ENCODE measurements around the gene MAP3K1.
"Not testable (repeated sequence)": the region's sequence is repeated elsewhere in the genome, so short reads cannot be mapped to it uniquely, and the experiment has no call there.

MAP3K1 gene

DNA sequence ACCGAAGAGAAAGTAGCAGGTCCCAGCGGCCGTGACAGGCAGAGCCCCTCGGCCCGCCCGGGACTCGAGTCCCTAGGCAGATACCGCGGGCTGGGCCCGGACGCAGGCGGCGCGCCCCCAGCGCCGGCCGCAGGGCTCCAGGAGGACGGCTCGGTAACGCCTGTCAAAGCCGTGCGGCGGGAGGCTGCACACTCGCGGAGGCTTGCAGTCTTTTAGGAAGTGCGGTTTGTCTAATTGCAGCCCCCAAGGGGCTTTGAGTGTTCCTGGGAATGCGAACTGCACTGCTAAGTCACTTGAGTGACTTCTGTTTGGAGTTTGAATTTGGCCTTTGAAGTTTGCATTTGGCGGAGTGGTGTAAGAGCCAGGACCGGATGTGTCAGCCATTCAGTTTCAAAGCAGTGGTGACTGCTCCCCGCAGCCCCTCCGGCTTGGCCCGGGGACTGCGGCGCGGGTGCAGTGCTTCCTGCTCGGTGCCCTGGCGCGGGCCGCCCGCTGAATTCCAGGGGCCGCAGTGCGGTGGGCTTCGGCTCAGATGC is 1.3 kb downstream of the MAP3K1 start:
- peak; percentile 46 to 51 for DNase-seq (ENCODE audit: low read depth in 2 of 2)

DNA sequence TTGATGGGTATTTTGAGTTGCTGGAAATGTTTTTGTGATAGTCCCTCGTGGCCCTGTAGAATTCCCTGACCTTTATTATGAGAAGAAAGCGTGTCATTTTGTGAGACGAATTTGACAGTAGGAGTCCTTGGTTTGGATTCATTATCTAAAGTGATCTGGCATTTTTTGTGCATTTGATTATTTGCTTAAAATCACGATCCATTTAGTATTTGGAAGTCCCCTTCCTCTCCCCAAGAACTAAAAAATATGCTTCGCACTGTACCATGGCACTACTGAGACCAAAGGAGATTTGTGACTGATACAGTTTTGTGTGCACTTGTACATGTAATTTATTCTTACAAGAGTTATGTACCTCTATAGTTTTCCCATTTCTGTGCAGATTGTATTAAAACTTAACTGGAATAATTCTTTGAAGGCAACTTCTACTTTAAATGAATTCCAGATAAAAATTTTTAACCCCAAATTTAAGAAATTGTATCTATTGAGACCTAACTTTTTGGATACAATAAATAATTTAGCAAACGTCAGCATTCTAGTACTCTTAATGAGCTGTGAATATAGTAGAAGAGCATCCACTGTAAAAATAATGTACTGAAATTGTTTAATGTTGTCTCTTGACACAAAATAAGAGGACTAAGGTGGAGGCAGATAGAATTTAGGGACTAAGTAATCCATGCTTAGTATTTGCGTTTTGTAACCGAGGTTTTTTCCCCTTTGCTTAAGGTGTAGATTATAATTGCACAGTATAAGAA is 2.1 kb downstream of the MAP3K1 start:
- no peak for DNase-seq (ENCODE audit: low read depth in 2 of 2)

DNA sequence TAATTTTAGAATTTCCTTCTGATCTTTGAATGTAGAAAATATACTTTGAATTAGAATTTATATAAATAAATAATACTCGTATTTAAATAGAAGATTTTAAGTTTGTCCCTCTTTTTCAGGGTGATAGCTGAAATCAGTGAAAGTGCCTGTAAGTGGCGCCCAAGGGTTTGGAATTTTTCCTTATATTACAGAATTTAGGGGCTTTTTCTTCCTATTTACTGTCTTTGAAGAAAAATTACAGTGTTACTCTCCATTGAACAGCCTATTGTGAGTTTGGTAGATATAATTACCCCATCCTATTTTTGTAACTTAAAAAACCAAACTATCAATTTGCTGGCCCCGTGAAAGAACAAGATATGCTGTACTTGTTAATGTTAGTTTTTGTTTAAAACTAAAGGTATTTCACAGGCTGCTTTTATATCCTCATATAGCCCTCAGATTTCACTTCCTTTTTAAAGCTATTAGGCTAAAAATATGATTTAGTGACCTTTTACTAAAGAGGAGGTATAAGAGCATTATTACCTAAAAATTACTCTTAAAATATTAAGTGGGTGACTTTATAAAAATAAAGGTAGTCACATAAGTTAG is 3.2 kb downstream of the MAP3K1 start:
- no peak for DNase-seq (ENCODE audit: low read depth in 2 of 2)

DNA sequence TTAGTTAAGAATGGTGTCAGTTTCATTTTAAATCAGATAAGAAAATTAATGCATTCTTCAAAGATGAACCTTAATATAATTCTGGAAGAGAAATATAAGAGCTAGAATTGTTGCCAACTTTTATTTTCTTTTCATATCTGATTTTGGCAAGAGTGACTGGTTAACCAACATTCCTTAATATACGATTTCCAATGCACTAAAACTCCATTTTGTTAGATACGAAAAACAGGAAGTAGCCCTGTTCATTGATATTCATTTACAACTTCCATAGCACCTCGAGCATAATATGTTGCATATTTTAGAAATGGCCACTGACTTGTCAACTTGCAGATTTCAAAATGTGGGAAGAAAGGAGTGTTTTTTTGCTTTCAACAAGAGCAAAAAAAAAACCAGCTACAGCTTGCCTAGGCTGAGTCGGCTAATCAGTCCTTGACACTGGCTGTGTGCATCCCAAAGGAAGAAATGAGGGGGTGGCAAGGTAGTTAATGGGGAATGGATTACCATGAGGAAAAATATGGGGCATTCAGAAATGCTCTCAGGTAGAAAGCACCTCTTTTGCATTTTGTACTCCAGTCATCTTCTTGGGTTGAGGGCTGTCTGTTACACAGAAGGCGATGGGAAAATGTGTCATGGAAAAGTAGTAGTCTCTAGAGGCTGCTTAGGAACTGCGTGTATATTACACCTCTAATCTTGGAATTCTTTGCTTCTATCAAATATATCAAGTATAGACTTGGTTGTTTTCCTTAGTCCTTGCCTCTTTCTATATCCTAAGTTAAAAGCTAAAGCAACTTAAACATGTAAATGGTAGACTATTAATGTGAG is 3.9 kb downstream of the MAP3K1 start:
- no peak for DNase-seq (ENCODE audit: low read depth in 2 of 2)

DNA sequence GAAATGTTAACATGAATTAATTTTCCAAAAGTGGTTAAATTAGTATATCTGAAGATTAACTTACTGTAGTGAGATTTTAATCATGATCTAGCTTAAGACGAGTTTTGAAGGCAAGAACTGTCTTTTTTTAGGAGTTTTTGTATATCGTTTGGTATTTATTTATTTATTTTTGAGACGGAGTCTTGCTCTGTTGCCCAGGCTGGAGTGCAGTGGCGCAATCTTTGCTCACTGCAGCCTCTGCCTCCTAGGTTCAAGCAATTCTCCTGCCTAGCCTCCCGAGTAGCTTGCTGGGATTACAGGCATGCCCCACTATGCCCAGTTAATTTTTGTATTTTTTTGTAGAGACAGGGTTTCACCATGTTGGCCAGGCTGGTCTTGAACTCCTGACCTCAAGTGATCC is 6.5 kb downstream of the MAP3K1 start:
- not testable (repeated sequence) for DNase-seq (ENCODE audit: low read depth in 2 of 2)

DNA sequence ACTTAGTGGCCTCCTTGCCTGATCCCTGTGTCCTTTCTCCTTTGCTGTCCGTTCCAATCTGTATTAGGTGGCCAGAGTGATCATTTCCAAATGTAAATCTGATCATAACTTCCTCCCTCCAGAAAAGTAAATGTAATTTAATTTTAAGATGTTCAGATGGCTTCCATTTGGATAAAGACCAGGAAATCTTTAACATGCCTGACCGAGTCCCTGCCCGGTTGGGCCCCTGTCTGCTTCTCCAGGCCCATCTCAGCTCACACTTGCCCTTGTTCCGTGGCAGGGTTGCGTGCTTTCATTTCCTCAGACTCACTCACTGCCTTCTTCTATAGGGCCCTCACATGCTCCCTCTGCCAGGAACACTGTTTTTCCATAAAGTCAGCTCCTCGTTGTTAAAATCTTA is 7.6 kb downstream of the MAP3K1 start:
- no peak for DNase-seq (ENCODE audit: low read depth in 2 of 2)

DNA sequence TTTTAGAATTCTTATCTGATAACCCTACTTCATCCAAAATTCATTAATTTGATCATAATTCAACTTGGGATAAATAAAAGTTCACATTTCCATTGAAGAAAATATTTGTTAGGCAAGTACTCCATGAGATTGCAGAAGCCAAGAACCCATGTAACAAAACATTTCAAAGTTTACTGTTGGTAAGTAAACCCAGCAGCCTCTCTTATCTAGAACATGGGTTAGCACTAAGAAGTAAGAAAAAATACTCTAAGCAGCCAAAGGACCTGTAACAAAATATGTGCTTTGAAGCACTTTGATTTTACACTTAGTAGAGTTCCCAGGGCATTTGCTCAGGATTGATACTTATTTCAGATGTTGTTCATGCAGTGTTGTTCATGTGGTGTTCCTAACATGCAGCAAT is 8.7 kb downstream of the MAP3K1 start:
- no peak for DNase-seq (ENCODE audit: low read depth in 2 of 2)

DNA sequence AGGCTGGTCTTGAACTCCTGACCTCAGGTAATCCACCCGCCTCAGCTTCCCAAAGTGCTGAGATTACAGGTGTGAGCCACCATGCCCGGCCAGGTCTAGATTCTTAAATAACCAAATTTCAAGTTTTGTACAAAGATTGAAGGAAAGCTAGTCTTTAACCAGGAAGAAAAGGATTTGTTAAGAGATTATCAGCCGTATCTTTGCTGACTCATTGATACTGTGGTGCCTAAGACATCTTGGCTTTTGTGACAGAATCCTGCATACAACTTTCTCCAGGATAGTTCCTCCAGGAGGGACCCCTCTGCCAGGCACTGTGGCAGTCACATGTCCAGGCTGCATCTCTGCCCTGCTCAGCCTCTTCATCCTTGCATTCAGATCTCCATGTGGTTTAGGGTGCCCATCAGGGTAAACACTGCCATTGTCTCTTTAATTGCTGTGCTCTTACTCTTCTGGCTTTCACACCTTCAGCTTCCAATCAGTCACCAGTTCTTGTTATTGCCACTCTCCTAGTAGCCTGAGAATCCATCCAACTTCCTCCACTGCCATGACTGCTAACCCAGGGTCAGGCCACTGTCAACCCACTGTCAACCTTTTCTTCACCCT is 10.0 kb downstream of the MAP3K1 start:
- no peak for DNase-seq (ENCODE audit: low read depth in 2 of 2)

DNA sequence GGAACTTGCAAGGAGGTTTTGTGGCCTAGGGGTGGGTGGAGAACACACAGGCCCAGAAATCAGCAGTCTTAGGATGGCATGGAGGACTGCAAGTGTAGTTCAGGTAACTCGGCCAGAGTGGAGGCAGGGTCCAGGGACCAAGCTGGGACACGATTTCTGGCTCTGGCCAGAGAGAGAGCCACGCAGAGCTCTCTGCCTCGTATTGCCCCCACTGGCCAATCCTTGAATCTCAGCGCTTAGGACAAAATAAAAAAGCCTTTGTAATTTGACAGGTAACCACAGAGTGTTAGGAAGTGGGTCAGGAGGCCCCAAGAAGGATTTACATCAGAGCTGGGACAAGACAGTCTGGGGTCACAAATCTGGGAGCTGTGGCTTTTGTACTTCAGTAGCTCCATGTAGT is 11.7 kb downstream of the MAP3K1 start:
- DNase-seq (ENCODE audit: low read depth in 2 of 2) = no peak

DNA sequence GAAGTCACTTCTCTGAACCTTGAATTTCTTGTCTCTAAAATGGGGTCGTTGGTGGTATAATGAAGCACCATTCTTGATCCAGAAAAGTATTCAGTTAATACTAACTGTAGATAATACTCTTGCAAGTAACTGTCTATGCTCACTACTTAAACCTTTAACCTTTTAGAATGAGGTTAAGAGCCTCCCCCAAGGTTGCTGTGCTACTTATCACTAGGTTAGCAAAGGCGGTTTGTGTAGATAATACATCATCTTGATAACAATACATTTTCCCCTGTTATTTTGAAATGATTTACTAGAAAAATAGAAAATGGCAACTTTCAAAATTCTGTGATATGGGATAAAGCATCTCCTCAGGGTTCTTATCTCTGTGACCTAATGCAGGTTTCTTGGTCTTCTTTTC is 12.6 kb downstream of the MAP3K1 start:
- DNase-seq (ENCODE audit: low read depth in 2 of 2) = no peak

DNA sequence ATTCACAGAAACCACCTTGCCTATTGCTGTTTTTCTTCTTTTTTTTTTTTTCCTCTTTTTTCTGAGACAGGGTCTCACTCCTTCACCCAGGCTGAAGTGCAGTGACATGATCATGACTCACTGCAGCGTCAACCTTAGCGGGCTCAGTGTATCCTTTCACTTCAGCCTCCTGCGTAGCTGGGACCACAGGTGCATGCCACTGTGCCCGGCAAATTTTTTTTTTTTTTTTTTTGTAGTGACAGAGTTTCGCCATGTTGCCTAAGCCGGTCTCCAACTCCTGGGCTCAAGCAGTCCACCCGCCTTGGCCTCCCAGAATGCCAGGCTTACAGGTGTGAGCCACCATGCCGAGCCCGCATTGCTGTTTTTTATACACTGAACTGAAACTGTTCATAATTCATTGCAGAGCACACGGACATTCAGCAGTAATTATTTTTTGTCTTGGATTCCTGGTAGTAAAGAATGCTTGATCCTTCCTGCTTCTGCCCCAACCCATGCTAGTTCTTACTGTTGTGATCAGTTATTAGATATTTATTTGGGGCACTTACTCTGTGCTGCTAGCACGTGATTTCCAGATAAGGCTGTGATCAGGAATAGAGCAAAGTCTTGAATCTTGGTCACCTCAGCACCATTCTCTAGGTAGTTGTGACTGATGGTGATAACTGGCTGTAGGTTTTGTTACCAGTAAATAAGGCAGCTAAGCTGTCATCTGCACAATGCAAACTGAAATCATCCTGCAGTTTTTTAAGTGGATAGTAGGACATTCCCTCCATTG is 14.0 kb downstream of the MAP3K1 start:
- peak; percentile 38 to 41 for DNase-seq (ENCODE audit: low read depth in 2 of 2)

DNA sequence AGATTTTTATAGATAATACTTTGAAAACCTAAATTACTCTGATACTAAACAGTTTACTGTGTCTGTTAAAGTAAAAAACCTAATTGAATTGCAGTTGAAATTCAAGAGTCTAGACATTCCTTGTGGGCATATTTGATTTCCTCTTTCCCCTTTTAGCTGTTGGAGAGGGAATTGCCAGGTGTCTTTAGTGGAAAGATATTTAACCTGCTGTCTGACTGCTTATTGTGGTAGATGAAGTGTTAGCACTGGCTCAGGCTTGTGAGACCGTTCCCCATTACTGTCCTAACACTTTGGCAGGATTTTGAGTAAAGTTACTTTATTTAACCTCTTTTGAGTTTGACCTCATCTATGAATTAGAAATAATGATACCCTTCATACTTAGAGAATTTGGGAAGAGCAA is 16.4 kb downstream of the MAP3K1 start:
- DNase-seq (ENCODE audit: low read depth in 2 of 2) = no peak

DNA sequence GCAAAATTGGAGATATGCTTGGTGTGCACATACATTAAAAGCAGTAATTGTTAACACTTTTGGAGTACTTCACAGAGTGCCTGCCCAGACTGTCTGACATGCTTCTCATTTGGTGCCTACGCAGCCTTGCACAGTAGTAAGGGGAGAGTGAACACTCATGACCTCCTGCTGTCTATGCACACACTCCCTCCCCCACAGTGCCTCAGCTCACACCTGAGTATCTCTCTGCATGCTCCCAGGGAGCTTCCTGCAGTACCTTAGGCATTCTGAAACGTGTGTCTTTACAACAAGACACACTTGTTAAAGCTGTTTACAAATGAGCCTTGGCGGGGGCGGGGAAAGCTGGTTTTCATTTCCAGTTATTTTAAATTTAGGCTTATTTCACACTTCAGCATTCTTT is 18.0 kb downstream of the MAP3K1 start:
- no peak for DNase-seq (ENCODE audit: low read depth in 2 of 2)

DNA sequence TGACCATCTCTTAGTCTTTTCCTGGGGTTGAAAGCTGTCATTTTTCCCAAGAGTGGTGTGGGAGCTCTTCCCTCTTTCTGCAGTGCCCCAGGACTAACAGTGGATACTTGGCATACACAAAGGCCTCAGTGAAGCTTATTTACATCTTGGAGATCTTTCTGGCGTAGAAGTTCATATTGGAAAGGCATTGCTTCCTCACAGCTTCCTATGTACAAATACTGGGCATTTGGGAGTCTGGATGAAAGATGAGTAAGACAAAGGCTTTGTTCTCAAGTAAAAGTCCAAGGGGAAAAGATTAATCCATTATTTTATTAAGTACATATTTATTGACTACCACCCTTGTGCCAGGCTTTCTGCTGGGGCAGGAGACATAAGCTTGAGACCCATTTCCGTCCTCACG is 22.0 kb downstream of the MAP3K1 start:
- no peak for DNase-seq (ENCODE audit: low read depth in 2 of 2)

DNA sequence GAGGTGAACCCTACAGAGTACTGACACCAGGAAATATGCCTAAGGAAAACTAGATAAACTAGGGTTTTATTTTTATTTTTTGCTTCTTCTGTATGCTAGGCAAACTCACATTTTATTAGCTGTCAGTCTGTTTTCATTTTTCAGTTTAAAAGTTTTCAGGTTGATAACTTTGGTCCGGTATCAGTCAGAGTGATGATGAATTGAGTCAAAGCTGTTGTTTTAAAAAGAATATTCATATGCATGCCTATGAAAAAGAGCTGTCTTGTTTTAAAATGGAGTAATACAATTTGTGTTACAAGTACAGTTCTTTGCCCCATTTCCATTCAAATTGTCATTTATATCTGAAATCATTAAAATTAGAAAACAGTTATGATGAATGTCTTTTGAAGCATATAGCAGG is 22.6 kb downstream of the MAP3K1 start:
- DNase-seq (ENCODE audit: low read depth in 2 of 2) = no peak

DNA sequence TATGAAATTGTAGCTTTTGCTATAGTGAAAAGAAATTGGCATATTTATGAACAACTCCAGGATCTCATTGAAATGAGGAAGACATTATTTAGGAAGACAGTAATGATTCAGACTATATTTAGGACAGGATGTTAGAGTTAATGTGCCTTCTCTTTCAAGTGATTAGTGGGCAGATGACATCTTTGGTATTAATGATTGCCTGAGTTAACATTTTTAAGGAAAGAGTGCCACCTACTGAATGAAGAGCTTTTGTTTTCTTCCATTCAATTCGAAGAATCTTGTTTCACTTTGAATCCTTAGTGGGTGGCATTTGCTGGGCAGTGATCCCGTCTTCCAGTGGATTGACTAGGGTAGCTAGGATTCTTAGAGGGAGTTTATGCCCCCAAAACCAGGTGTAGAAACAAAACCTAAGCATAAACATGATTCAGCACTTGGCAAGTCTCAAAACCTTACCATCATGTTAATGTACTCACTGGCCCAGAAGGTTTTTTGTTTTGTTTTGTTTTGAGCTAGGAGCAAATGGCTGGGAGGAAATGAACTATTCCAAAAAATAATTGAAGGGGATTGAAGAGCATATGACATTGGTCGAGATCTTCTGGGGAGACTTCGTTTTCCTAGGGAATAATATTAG is 23.2 kb downstream of the MAP3K1 start:
- no peak for DNase-seq (ENCODE audit: low read depth in 2 of 2)

DNA sequence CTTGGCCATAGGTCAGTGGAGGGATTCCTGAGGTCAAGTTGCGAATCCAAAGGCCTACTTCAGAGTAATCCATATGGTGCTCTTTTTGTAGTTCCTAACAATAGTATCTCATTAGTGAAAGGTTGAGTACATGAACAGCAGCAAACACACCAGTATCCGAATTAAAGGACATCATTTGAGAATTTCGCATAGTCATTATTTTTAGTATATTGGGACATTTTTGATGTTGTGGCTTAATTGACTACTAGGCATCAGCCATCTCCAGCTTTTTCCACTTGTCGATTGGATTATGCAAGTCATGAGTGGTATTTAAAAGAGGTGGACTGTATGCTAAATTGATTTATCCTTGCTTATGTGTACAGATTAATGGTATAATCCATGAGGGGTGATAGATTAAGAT is 23.7 kb downstream of the MAP3K1 start:
- no peak for DNase-seq (ENCODE audit: low read depth in 2 of 2)

DNA sequence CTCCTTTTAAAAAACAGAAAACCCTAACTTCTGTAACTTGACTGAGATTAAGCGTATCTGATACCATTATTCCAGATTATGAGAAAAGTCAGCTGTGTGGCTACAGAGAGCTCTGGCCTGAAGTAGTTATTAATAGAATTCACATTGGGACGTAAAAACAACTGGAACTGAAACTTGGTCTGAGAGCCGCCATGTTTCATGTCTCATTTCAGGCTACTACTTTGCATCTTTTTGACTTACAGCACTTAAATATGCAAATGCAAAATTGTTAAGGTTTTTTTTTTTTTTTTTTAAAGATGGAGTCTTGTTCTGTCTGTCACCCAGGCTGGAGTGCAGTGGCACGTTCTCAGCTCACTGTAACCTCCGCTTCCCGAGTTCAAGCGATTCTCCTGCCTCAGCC is 25.2 kb downstream of the MAP3K1 start:
- DNase-seq (ENCODE audit: low read depth in 2 of 2) = no peak

DNA sequence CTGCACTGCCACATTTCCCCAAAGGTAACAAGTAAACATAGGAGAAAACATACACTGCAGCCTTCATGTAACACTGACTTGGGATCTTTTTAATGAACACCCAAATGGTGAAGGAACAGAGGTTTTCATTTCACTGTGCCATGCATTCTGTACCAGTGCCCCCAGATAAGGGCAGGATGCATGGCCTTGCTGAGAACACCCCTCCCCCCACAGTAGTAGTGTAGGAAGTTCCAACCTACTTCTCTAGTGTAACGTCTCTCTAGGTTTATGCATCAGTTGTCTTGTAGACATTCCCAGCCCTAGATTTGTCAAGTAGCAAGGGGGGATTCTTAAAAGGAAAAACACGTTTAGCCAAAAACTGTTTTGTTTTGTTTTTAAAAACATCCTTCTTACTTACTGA is 29.9 kb downstream of the MAP3K1 start:
- no peak for DNase-seq (ENCODE audit: low read depth in 2 of 2)

DNA sequence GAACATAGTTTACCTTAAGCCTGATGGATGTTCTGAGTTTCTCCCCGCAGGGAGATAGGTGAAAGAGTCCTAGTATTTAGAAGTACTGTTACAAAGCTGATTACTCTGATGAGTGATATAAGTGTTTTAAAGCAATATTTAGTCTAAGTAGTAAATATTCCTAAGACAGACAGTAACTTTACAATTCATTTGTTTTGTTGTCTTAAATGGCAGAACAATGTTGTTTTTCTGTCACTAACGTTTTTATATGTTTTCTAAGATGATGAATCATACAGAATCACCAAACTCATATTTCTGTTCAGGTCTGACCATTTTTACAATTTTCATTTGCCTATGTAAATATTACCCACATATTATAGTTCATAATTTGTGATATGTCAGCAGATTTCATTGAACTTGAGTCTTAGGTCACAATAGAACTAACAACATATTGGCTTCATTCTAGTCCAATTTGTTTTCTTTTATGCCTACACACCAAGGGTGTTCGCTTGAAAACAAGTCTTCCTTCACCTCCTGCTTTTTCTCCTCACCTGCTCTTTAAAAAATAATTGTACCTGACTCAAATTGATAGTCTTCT is 30.6 kb downstream of the MAP3K1 start:
- no peak for DNase-seq (ENCODE audit: low read depth in 2 of 2)

DNA sequence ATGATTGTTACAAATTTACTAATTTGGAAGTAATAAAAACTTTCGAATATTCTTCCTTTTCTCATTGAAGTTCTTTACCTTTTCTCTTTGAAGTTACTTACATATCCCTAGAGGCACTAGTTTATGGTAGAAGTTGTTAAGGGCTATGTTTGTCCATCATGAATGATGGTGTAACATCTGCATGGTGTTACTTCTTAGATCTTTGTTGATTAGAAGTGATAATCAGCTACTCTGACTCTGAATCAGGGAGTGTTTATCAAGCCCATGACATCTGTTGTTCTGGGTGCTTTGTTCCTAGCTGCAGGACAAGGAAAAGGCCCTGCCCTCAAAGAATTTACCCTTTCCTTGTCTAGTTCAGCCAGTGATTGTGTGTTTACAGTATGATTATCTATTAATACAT is 32.9 kb downstream of the MAP3K1 start:
- no peak for DNase-seq (ENCODE audit: low read depth in 2 of 2)

Measured in stimulated activated CD8-positive, alpha-beta memory T cell treated with anti-CD3 and anti-CD28 coated beads, Interleukin-15, amount 100 ng/mL, for 48 hours (primary cell).